PC-9 (cell line): ENCODE measurements around the gene THADA.

Experiments
- CTCF ChIP-seq: fragments of 200-600 bp; sonication (generic); conservative IDR thresholded peaks from 2 replicates; pipeline ENCODE4 v1.6.1; 2017; ENCODE audit warnings: mixed run types, antibody characterized with exemption, mild to moderate bottlenecking, moderate library complexity
- EZH2 ChIP-seq: fragments of 200-600 bp; sonication (generic); IDR thresholded peaks from 2 replicates; pipeline ENCODE4 v1.8.0; 2017; ENCODE audit warnings: antibody characterized with exemption, low read depth

- TF ChIP-seq CTCF (no peak), EZH2 (no peak)
Measured at GRCh38 chr2:43285987-43286386, 309.9 kb downstream of the THADA start.
